Skin of body (tissue), 2 donors: Measurements from ENCODE around the gene TAPBPL. TPM values are rescaled to one million over a fixed set of nuclear protein-coding genes. Genes with fewer than 3 reads are reported as not detected.
"Not testable (repeated sequence)": the region's sequence is repeated elsewhere in the genome, so short reads cannot be mapped to it uniquely, and the experiment has no call there.

Experiments
- DNase-seq: peaks from one replicate; lab custom pipeline; 2025; lab: John Stamatoyannopoulos, UW
- total RNA-seq: library from RNA; depleted of rRNA; stranded (reverse); fragments of >200 nt; gene quantifications from one replicate; pipeline ENCODE4 v1.2.3, GENCODE V29; 2014

TAPBPL gene
- total RNA-seq, 1 donor from 2014 or later, result 8.3 TPM

DNA sequence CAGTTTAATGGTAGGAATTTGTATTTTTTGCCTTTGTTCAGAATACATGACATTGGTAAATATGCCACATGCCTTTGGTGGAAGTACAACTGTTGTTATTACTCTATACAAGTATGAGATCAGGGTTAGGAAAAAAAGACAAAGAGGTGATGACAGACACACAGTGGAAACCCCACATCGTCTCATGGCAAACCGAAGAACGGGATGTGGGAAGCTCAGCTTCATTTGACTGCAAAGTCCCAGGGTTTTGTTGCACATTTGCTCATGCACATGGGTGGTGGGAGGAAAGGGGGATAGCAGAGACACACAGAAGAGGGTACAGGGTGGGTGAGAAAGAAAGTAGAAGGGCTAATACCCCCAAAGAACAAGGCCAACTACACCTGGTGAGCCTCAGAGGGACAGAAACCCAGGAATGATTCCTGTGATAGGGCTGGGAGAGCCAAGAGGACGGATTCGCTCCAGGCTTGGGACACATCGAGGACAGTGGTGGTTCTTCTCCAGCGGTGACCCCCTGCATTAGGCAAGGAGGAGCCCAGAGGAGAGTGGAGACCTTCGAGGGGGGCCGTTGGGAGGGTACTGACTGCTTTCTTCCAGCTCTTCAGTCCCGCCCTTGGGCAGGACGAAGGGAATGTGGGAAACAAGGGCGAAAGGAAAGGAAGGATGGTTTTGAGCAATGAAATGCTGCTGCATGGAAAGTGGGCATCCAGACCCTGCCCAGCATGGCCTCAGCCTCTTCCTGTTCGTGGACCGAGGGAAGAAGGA is 10.6 kb downstream of the TAPBPL start:
- no peak for DNase-seq

DNA sequence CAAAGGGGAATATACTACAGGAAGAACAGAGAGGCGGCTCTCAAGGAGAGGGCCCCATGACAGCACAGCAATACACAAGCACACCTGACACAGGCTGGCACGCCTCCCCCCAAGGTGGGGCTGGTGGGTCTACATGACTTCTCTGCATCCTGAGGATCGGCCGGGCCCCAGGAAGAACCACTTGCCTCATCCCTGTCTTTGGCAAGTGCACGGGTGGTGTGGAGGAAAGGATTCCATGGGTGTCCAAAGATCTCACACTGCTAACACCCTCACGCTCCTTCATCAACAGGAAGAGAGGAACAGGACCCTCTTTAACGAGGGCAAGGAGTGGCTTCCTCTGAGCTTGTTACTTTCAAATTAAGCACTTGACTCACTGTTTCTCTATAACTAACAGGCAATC is 11.4 kb downstream of the TAPBPL start:
- DNase-seq, result no peak

DNA sequence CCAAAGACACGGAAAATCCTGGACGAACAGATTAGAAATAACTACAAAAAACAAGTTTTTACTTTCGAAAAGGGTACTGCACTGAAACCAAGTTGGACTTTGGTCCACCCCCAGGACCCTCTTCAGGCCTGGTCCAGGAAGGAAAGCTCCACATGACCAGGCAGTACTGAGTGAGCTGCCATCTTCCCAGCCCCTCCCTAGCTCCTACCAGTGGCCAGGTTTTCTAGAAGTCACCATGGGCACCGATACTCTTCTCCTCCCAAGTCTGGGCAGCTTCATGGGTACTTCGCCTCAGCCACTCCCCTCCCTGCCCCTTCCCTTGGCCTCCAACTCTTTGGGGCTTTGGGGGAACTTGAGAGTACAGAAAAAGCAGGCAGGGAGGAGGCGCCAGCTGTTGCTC is 12.0 kb downstream of the TAPBPL start:
- no peak for DNase-seq

DNA sequence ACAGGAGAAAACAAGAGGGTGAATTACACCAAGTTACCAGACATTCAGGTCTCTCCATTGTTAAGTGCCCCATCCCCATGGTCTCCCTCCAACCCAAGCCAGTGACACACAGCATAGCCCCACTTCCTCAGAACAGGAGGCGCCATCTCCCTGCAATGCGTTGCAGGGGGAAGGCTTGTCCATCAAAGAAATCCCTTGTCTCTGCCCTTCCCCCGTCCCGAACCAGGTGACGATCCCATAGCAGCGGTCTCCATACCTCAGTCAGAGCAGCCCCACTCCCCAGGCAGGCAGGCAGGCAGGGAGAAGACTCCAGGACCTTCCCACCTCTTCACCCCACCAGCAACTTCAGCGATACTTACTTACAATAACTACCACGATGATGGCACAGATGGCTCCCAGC is 12.7 kb downstream of the TAPBPL start:
- no peak for DNase-seq

DNA sequence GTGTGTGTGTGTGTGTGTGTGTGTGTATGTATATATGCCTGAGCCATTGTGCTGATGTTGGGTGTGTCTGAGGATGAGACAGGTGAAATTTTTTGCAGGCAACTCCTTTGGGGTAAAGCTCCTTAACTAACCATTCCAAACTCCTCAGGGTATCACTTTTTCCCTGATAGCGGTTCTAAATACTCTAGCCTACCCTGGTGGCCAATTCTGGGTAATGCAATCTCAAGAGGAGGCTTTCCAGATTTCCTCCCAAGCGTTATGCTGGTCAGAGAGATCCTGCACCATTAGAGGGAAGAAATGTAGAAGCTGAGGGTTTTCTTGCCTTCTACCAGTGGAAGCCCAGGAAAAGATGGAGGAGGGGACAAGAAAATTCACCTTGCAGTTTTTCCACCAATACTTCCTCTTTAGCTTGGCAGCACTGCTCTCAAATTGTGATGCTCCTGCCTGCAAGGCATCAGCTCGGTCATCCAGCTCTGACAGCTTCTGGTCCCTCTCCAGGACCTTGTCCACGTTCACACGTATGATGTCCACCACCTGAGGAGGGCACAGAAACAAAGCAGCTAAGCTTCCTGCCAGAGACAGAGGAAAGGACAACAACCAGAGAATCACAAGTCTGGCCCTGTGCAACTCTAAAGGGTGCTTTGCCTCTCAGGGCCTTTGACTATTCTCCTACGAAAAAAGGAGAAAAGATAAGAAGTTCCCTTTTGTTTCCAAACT is 13.8 kb downstream of the TAPBPL start:
- DNase-seq, result peak; percentile 66

DNA sequence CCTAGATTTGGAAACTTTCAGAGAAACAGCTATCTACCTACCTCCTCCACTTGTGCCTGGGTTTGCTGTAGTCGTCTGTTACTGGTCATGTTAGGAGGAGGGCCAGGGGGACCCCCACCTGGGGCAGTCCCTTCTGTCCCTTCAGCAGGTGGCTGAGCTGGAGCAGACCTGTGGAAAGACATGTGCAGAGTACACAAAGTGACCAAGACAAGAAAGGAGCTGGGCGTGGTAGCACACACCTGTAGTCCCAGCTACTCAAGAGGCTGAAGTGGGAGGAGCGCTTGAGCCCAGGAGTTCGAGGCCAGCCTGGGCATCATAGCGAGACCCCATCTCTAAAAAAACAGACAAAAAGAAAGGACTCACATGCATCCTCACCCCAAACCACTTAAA is 14.3 kb downstream of the TAPBPL start:
- DNase-seq, result no peak

DNA sequence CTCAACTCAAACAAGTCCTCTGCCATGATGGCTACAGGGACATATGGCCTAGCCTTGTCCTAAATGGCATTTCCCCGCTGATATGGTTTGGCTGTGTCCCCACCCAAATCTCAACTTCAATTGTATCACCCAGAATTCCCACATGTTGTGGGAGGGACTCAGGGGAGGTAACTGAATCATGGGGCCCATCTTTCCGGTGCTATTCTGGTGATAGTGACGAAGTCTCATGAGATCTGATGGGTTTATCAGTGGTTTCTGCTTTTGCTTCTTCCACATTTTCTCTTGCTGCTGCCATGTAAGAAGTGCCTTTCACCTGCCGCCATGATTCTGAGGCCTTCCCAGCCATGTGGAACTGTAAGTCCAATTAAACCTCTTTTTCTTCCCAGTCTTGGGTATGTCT is 14.9 kb downstream of the TAPBPL start:
- DNase-seq, result not testable (repeated sequence)

DNA sequence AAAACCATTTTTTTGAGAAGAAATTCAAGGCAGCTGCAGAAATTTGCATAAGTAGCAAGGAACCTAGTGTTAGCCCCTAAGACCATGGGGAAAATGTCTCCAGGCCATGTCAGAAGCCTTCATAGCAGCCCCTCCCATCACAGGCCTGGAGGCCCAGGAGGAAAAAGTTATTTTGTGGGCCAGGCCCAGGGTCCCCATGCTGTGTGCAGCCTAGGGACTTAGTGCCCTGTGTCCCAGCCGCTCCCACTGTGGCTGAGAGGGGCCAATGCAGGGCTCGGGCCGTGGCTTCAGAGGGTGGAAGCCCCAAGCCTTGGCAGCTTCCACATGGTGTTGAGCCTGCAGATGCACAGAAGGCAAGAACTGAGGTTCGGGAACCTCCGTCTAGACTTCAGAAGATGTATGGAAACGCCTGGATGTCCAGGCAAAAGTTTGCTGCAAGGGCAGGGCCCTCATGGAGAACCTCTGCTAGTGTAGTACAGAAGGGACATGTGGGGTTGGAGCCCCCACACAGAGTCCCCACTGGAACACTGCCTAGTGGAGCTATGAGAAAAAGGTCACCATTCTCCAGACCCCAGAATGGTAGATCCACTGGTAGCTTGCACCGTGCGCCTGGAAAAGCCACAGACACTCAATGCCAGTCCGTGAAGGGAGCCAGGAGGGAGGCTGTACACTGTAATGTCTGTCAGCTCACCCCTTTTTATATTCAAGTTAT is 15.9 kb downstream of the TAPBPL start:
- not testable (repeated sequence) for DNase-seq

DNA sequence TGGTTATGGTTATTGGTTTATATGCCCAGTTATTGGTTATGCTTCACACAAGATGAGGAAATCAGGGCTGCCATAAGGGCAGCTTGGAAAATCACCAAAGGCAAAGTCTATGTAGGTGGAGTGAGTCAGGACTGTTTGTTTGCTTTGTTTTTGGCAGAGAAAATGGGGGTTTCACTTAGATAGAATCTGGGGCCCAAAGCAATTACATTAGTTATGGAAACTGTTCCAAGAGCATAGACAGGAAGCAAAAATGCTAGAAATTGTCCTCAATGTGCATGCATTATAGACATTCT is 16.4 kb downstream of the TAPBPL start:
- DNase-seq, result no peak

DNA sequence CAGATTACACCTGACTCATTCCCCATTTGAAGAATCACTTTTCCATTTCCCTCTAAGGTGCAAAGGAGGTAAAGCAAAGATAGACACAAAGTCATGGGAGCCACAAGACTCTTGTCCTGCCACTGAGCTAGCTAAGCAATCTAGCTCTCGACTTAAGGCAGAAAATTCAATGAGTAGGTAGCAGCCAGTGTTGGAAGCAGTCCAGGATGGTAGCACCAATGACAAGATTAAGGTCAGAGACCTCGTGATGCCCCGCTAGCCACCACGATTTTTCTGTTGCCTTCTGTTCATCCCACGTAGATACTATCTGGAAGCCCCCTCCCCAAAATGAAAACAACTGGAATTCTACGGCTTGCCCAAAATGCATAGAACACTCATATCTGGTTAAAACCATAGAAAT is 17.2 kb downstream of the TAPBPL start:
- no peak for DNase-seq

DNA sequence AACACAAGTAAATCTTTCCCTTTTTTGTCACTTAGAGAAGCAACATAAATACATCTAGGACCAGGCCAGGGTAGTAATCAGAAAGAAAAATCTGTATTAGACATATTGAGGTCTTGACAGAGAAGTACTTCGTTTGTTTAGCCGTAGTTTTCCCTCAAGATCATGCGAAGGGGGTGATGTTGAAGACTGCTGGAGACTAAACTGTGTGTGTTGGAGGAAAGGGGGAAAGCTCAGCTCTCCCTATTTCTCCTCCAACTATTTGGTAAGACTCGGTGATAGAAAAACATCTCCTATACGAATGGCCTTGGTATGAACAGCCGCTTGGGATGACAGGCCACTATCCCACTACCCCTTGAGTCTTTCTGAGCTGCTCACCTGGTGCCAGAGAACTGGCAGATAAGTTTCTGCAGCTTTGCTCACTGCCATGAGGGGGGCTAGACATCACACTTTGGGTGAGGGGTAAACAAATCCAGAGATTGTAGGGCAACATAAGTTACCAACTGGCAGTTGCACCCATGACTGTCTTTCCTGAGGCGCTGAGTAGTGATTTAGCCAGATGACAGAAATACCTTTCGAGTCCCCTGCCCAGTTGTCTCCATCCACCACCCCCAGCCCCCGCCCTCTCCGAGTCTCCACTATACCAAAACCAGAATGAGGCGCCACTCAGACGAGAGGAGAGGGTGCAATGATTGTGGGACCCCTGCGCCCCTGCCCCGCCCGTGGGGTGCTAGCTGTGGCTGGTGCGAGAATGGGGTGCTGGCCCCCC is 17.9 kb downstream of the TAPBPL start:
- no peak for DNase-seq

DNA sequence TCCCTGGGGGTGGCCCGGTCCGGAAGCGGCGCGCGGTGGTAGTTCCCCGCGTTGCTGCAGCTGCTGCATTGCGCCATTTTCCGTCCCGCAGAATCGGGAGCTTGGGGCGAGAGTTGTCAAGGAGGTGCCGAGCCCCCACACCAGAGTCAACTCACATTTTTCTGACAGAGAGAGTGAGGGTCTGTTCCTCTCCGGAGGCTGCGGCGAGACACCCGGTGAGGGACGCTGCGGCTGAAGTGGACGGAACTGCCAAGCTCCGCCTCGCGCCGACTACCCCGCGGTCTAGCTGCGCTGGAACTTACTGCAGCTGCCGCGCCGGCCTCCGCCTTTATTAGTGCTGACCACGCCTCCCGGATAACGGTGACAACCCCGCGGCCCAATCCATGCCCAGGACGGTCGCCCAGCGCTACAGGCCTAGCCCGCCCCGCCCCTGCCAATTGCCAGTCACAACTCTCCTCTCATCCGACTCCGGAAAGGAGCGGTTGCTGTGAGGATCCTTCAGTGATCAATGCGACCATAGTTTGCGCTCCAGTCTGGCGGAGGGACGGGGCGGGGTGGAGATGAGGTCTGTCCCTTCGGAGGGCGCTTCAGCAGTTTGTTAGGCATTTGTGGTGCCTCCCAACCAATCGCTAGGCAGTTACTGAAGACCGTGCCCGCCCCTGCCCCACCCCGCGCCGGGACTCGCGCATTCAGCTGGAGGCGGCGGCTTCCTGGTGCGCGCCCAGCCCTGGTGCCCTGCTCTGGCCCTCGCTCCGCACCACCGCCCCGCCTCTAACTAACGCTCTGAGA is 18.7 kb downstream of the TAPBPL start, which contains the start of gene VAMP1:
Gene VAMP1, minus strand, starts transcription at position 303 of the 789 bp plus-strand sequence. Its CDS starts 146 bp downstream, at position 157.
- DNase-seq, result peak; percentile 97

DNA sequence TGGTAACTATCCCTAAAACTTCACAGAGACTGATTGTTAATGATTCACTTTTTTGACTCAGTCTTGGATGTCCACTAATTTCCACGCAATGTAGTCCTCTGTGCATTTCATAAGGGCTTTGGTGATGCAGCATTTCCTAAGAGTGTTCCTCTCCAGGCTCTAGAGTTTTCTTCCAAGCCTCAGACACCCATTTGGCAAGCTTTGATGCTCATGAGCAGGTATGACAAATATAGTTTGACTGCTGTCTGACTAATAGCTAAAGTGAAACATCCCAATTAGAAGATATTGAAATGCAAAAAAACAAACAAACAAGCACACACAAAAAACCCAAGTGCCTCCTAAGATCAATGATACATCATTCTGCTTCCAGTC is 20.1 kb downstream of the TAPBPL start:
- no peak for DNase-seq

DNA sequence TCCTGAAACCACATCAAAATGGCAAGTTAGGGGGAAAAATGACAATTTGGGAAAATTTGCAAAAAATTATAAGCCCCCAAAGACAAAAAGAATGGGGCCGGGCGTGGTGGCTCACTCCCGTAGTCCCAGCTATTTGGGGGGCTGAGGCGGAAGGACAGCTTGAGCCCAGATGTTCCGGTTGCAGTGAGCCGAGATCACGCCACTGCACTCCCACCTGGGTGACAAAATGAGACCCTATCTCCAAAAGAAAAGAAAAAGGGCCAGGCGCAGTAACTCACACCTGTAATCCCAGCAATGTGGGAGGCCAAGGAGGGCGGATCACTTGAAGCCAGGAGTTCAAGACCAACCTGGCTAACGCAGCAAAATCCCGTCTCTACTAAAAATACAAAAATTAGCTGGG is 20.6 kb downstream of the TAPBPL start:
- DNase-seq, result no peak

DNA sequence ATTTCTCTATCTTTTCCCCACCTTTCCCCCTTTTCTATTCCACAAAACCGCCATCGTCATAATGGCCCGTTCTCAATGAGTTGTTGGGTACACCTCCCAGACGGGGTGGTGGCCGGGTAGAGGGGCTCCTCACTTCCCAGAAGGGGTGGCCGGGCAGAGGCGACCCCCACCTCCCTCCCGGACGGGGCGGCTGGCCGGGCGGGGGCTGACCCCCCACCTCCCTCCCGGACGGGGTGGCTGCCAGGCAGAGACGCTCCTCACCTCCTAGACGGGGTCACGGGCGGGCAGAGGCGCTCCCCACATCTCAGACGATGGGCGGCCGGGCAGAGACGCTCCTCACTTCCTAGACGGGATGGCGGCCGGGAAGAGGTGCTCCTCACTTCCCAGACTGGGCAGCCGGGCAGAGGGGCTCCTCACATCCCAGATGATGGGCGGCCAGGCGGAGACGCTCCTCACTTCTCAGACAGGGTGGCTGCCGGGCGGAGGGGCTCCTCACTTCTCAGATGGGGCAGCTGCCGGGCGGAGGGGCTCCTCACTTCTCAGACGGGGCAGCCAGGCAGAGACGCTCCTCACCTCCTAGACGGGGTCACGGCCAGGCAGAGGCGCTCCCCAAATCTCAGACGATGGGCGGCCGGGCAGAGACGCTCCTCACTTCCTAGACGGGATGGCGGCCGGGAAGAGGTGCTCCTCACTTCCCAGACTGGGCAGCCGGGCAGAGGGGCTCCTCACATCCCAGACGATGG is 23.6 kb downstream of the TAPBPL start:
- not testable (repeated sequence) for DNase-seq

DNA sequence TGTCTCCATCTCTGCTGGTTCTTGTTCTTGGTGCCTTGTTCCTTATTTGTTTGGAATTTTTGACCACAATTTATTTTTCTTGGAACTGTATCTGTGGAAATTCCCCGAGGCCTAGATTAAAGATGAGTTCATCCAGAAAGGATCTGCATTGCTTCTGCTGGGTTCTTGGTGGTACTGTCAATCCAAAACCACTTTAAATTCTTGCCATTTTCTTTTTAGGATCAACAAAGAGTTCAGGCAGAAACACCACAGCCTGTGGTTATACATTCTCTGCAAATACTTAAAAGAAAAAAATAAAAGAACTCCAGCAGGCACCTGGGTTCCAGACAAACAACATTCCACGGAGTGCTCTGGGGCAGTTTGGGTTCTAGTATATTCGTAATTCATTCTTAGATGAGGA is 24.6 kb downstream of the TAPBPL start:
- no peak for DNase-seq

DNA sequence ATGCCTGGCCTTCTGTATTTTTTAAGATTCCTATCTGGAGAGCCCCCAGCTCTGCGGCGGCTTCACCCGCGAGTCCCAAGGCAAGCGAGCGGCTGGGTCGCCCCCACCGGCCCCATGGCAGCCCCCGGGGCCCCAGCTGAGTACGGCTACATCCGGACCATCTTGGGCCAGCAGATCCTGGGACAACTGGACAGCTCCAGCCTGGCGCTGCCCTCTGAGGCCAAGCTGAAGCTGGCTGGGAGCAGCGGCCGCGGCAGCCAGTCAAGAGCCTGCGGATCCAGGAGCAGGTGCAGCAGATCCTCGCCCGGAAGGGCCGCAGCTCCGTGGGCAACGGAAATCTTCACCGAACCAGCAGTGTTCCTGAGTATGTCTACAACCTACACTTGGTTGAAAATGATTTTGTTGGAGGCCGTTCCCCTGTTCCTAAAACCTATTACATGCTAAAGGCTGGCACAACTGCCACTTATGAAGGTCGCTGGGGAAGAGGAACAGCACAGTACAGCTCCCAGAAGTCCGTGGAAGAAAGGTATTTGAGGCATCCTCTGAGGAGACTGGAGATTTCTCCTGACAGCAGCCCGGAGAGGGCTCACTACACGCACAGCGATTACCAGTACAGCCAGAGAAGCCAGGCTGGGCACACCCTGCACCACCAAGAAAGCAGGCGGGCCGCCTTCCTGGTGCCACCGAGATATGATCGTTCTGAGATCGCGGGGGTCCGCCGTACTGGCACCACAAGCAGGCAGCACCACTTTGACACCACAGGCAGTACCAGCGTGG is 25.9 kb downstream of the TAPBPL start:
- DNase-seq, result not testable (repeated sequence)

DNA sequence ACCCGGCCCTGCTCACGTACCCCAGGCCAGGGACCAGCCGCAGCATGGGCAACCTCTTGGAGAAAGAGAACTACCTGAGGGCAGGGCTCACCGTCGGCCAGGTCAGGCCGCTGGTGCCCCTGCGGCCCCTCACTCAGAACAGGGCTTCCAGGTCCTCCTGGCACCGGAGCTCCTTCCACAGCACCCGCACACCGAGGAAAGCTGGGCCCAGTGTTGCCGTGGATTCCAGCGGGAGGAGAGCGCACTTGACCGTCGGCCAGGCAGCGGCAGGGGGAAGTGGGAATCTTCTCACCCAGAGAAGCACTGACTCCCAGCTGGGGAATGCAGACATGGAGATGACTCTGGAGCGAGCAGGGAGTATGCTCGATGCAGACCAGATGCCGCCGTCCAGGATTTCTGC is 26.6 kb downstream of the TAPBPL start:
- no peak for DNase-seq

DNA sequence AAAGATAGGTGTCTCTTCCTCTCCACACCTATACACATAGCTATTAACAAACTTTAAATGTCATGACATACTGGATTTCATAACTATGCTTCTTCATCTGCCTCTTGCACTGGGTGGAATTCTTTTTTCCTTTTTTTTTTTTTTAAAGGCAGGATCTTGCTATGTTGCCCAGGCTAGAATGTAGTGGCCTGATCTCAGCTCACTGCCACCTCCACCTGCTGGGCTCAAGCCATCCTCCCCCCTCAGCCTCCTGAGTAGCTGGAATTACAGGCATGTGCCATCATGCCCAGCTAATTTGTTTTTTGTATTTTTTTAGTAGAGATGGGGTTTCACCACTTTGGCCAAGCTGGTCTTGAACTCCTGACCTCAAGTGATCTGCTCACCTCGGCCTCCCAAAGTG is 36.4 kb downstream of the TAPBPL start:
- DNase-seq, result no peak
